Coronary artery (tissue), 2 donors: Measurements from ENCODE around the gene MGAT5.

Experiments used
- DNase-seq: peaks from one replicate; pipeline ENCODE4 v3.0.0-alpha.2; 2017; ENCODE audit warnings: low spot score
- H3K27ac ChIP-seq, 2 donors: fragments of 200-600 bp; sonication (generic); one replicate each; pipeline ENCODE4 v1.5.1; 2016 to 2019
- H3K4me3 ChIP-seq: fragments of 200-600 bp; sonication (generic); 2 replicates; pipeline ENCODE4 v1.5.1; 2016; ENCODE audit warnings: mild to moderate bottlenecking, moderate library complexity
- CTCF ChIP-seq: fragments of 200-600 bp; sonication (generic); IDR thresholded peaks from one replicate; pipeline ENCODE4 v1.5.1; 2019; ENCODE audit warnings: antibody characterized with exemption

Gene MGAT5

GRCh38 chr2:134446383-134447017 is 192.6 kb downstream of the MGAT5 start:
- Histone ChIP-seq H3K4me3 (no peak overlapping the region), H3K27ac (no peak overlapping the region)
- DNase-seq, result no peak
- no peak for TF ChIP-seq CTCF

GRCh38 chr2:134447669-134448068 is 193.8 kb downstream of the MGAT5 start:
- Histone ChIP-seq H3K4me3 (no peak overlapping the region), H3K27ac (no peak overlapping the region)
- DNase-seq, result no peak
- TF ChIP-seq CTCF, result no peak

GRCh38 chr2:134448650-134449049 is 194.8 kb downstream of the MGAT5 start:
- no peak overlapping the region for H3K4me3 ChIP-seq
- TF ChIP-seq CTCF, result no peak
- H3K27ac ChIP-seq, result no peak overlapping the region
- no peak for DNase-seq

GRCh38 chr2:134449157-134449556 is 195.3 kb downstream of the MGAT5 start:
- Histone ChIP-seq H3K4me3 (no peak overlapping the region), H3K27ac (no peak overlapping the region)
- no peak for DNase-seq
- no peak for TF ChIP-seq CTCF

GRCh38 chr2:134449751-134450513 is 196.1 kb downstream of the MGAT5 start:
- no peak for TF ChIP-seq CTCF
- Histone ChIP-seq H3K4me3 (no peak overlapping the region), H3K27ac (no peak overlapping the region)
- no peak for DNase-seq

- peak; percentile 33 for DNase-seq
- TF ChIP-seq CTCF, result no peak
- H3K27ac ChIP-seq, result no peak overlapping the region
- no peak overlapping the region for H3K4me3 ChIP-seq
Measured at GRCh38 chr2:134451347-134451630, 197.4 kb downstream of the MGAT5 start.
